Measurements from ENCODE around the gene EXT2. TPM values are rescaled to one million over a fixed set of nuclear protein-coding genes. Genes with fewer than 3 reads are reported as not detected.
A peak's percentile ranks its signal among the peaks of the same experiment; 100 is the strongest.

The EXT2 gene
- total and polyA plus RNA-seq, 2 donors (not counting 1 experiment from before 2014, with no cell fraction given) = 114 to 177 TPM

DNA sequence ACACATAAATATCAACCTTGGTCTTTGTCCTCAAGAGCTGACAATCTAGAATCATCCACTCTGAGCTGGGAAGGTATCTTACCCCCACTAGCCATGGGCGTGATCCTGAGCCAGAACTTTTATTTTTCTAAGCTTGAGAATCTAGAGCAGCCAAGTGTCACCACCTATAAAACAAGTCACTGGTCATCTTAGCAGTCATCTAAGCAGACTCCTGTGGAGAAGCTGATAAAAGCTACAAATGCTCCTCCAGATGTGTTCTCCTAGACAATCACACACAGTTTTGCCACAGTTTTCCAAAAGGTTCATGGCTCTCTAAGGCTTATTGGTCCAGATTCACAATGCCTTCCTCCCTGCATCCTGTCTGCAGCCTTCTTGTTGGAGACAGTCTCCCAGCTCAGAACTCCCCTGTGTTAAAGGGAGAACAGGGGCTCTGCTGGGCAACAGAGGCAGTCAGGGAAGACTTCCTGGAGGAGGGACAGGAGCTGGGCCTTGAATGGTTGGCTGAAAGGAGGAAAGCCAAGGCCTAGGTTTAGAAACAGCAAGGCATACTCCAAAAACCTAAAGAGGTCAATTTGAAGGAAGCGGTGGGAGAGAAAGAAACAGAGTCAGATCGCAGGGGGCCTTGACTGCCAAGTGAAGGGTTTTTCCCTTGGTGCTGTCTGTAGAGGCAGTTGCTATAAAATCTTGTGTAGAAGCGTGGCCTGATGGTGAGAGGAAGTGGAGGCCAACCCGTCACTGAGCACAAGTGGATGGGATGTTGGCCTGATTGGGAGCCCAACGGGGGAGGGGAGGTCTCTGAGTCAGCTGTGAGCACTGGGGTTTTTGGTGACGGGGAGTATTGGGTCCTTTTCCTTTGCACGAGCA is 172.5 kb downstream of the EXT2 start:
- no peak for DNase-seq (ENCODE audit: low read depth in 2 of 2)
- no peak for TF ChIP-seq EZH2 (IDR thresholded peaks at IDR 0.05; ENCODE audit: low read length, missing control alignments)
- TF ChIP-seq, protein P1, sequence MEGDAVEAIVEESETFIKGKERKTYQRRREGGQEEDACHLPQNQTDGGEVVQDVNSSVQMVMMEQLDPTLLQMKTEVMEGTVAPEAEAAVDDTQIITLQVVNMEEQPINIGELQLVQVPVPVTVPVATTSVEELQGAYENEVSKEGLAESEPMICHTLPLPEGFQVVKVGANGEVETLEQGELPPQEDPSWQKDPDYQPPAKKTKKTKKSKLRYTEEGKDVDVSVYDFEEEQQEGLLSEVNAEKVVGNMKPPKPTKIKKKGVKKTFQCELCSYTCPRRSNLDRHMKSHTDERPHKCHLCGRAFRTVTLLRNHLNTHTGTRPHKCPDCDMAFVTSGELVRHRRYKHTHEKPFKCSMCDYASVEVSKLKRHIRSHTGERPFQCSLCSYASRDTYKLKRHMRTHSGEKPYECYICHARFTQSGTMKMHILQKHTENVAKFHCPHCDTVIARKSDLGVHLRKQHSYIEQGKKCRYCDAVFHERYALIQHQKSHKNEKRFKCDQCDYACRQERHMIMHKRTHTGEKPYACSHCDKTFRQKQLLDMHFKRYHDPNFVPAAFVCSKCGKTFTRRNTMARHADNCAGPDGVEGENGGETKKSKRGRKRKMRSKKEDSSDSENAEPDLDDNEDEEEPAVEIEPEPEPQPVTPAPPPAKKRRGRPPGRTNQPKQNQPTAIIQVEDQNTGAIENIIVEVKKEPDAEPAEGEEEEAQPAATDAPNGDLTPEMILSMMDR (conservative IDR thresholded peaks at IDR 0.05 in 1 of 2, IDR thresholded peaks at IDR 0.05 in 1 of 2; ENCODE audit: low read depth in 1 of 2, low read length in 2 of 2) = no peak
- Histone ChIP-seq H3K4me3 (replicated peaks in 1 of 4; ENCODE audit: control extremely low read depth in 1 of 4, insufficient read depth in 1 of 4, low read depth in 3 of 4, low read length in 4 of 4) (no peak overlapping the region), H3K79me2 (ENCODE audit: control insufficient read depth, insufficient read depth, low read length) (no peaks in the 10 kb centered on the region), H3K9ac (ENCODE audit: insufficient read depth, low read length) (no peak overlapping the region), H3K36me3 (ENCODE audit: control insufficient read depth, insufficient read depth, low read length) (no peaks in the 10 kb centered on the region), H2AFZ (ENCODE audit: low read length) (no peak overlapping the region), H3K27me3 (ENCODE audit: control insufficient read depth, insufficient read depth, low read length) (no peaks in the 10 kb centered on the region), H4K20me1 (ENCODE audit: control insufficient read depth, extremely low read depth, insufficient read depth, low read length) (no peaks in the 10 kb centered on the region), H3K4me2 (ENCODE audit: extremely low read depth, insufficient read depth, low read length) (no peak overlapping the region), H3K9me3 (ENCODE audit: control insufficient read depth, insufficient read depth, low read depth, low read length) (no peaks in the 10 kb centered on the region), H3K4me1 (ENCODE audit: control insufficient read depth, extremely low read depth, insufficient read depth, low read length) (no peaks in the 10 kb centered on the region), H3K27ac (ENCODE audit: insufficient read depth, low read length) (no peak overlapping the region)

DNA sequence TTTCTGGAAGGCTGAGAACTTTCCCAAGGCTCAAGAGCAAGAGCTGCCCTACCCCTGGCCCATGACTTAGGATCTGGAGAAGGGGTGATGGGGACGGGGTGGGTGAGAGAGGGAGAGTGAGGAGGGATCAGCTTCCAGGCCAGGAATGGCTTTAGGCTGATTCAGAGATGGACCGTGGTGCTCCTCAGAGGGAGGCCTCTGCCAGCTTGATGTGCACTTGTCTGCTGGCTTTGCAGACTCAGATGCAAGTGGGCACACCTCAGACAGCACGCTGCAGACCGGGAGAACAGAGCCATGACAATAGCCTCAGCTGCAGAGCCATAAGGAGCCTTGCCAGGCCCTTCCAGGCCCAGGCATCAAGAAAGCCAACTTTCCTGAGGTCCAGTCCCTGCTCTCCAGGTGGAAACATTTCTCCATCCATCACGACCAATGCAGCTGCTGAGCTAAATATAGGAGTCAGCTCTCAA is 173.2 kb downstream of the EXT2 start:
- DNase-seq (ENCODE audit: low read depth in 2 of 2) = no peak
- no peaks in the 10 kb centered on the region for H3K9me3 ChIP-seq (ENCODE audit: control insufficient read depth, insufficient read depth, low read depth, low read length)
- H3K79me2 ChIP-seq (ENCODE audit: control insufficient read depth, insufficient read depth, low read length) = no peaks in the 10 kb centered on the region
- H3K36me3 ChIP-seq (ENCODE audit: control insufficient read depth, insufficient read depth, low read length) = no peaks in the 10 kb centered on the region
- H3K4me2 ChIP-seq (ENCODE audit: extremely low read depth, insufficient read depth, low read length) = no peak overlapping the region
- no peak for TF ChIP-seq EZH2 (IDR thresholded peaks at IDR 0.05; ENCODE audit: low read length, missing control alignments)
- H3K27ac ChIP-seq (ENCODE audit: insufficient read depth, low read length) = no peak overlapping the region
- no peaks in the 10 kb centered on the region for H4K20me1 ChIP-seq (ENCODE audit: control insufficient read depth, extremely low read depth, insufficient read depth, low read length)
- H3K9ac ChIP-seq (ENCODE audit: insufficient read depth, low read length) = no peak overlapping the region
- H2AFZ ChIP-seq (ENCODE audit: low read length) = no peak overlapping the region
- H3K4me3 ChIP-seq (replicated peaks in 1 of 4; ENCODE audit: control extremely low read depth in 1 of 4, insufficient read depth in 1 of 4, low read depth in 3 of 4, low read length in 4 of 4) = no peak overlapping the region
- no peaks in the 10 kb centered on the region for H3K4me1 ChIP-seq (ENCODE audit: control insufficient read depth, extremely low read depth, insufficient read depth, low read length)
- H3K27me3 ChIP-seq (ENCODE audit: control insufficient read depth, insufficient read depth, low read length) = no peaks in the 10 kb centered on the region

DNA sequence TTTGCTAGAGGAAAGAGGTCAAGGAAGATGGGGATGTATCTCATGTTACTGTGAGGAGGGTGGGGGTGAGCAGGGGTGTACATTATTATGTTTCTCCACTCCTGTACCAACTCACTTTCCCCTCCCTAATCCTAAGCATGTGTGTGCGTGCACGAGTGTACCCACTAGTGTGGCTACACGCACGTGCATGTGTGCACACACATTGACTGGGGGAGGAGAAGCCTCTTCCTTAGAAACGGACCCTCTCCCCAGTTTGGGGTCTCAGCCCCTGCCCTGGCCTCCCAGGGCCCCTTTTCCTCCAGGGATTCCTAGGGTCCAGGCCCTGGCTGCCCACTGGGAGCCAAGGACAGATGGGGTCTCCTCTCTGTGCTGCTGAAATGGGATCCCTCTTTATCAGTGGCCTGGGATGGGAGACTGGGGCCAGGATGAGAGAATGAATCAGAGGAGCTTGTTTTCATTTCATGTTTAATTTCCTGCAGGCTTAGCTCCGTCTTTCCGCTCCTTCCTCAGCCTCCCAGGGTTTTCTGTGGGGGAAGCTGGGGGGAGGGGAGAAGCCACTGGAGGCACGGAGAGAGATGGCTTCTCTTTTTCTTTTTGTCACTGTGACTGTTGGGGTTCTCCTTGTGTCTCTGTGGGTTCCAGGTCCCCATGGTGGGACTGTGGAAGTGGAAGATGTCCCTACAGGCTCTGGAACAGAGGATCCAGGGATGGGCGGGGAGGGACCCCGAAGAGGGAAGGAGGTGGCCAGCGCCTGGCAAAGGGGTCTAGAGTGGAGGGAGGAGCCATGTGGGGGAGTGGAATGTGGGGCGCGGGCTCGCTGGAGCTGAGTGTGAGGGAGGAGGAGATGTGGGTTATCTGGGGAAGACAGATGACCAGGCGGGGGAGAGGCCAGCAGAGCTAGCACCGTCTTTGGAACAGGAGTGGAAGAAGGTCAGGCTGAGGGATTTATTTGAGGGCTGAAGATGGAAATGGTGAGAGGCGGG is 174.2 kb downstream of the EXT2 start:
- peak; percentile 13 to 45 for DNase-seq (ENCODE audit: low read depth in 2 of 2)
- Histone ChIP-seq H3K79me2 (ENCODE audit: control insufficient read depth, insufficient read depth, low read length) (no peaks in the 10 kb centered on the region), H3K4me1 (ENCODE audit: control insufficient read depth, extremely low read depth, insufficient read depth, low read length) (no peaks in the 10 kb centered on the region), H2AFZ (ENCODE audit: low read length) (no peak overlapping the region), H3K9ac (ENCODE audit: insufficient read depth, low read length) (no peak overlapping the region), H3K27me3 (ENCODE audit: control insufficient read depth, insufficient read depth, low read length) (no peaks in the 10 kb centered on the region), H3K9me3 (ENCODE audit: control insufficient read depth, insufficient read depth, low read depth, low read length) (no peaks in the 10 kb centered on the region), H3K27ac (ENCODE audit: insufficient read depth, low read length) (no peak overlapping the region), H3K4me3 (replicated peaks in 1 of 4; ENCODE audit: control extremely low read depth in 1 of 4, insufficient read depth in 1 of 4, low read depth in 3 of 4, low read length in 4 of 4) (no peak overlapping the region), H4K20me1 (ENCODE audit: control insufficient read depth, extremely low read depth, insufficient read depth, low read length) (no peaks in the 10 kb centered on the region), H3K36me3 (ENCODE audit: control insufficient read depth, insufficient read depth, low read length) (no peaks in the 10 kb centered on the region), H3K4me2 (ENCODE audit: extremely low read depth, insufficient read depth, low read length) (no peak overlapping the region)
- TF ChIP-seq, protein P1 (conservative IDR thresholded peaks at IDR 0.05 in 1 of 2, IDR thresholded peaks at IDR 0.05 in 1 of 2; ENCODE audit: low read depth in 1 of 2, low read length in 2 of 2) = no peak
- TF ChIP-seq EZH2 (IDR thresholded peaks at IDR 0.05; ENCODE audit: low read length, missing control alignments) = no peak
